PC-3 (cell line): ENCODE data around the gene CACNA1E.

Experiments used
- EZH2phosphoT487 ChIP-seq: fragments of 300-600 bp; sonication (generic); IDR thresholded peaks from 2 replicates; pipeline ENCODE4 v1.6.1; 2018; ENCODE audit warnings: mild to moderate bottlenecking, antibody characterized with exemption, low read length, borderline replicate concordance
- TF ChIP-seq, protein P1 (sequence below): fragments of 300-600 bp; sonication (generic); conservative IDR thresholded peaks from 2 replicates; pipeline ENCODE4 v1.5.1; 2017; ENCODE audit warnings: antibody characterized with exemption, low read depth, mild to moderate bottlenecking, low read length

GRCh38 chr1:181646710-181647109 lies 163.4 kb downstream of the CACNA1E start:
- TF ChIP-seq, protein P1, sequence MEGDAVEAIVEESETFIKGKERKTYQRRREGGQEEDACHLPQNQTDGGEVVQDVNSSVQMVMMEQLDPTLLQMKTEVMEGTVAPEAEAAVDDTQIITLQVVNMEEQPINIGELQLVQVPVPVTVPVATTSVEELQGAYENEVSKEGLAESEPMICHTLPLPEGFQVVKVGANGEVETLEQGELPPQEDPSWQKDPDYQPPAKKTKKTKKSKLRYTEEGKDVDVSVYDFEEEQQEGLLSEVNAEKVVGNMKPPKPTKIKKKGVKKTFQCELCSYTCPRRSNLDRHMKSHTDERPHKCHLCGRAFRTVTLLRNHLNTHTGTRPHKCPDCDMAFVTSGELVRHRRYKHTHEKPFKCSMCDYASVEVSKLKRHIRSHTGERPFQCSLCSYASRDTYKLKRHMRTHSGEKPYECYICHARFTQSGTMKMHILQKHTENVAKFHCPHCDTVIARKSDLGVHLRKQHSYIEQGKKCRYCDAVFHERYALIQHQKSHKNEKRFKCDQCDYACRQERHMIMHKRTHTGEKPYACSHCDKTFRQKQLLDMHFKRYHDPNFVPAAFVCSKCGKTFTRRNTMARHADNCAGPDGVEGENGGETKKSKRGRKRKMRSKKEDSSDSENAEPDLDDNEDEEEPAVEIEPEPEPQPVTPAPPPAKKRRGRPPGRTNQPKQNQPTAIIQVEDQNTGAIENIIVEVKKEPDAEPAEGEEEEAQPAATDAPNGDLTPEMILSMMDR: no peak
- TF ChIP-seq EZH2phosphoT487: no peak
